ENCODE results near the gene PHF23. TPM values are rescaled to one million over a fixed set of nuclear protein-coding genes. Genes with fewer than 3 reads are reported as not detected.

The PHF23 gene
- total RNA-seq, 1 donor from 2014 or later, result 19.4 TPM

- ATAC-seq (ENCODE audit: poor library complexity) (no peak), DNase-seq (no peak)
- intact Hi-C loops (cut with DNase I), result no loop called here
These were observed 53.0 kb downstream of the PHF23 start for GRCh38 chr17:7186241-7186640.

Small RNA genes lying within 50 kb of the gene (microRNA-seq; reads per million reads assigned to microRNA genes)
- gene MIR324, result 589 reads per million, percentile 78 among the genes with 10 or more reads in this experiment

Other genes starting within 250 kb of the PHF23 start
- not detected for gene ALOX12, start 243.4 kb downstream of the PHF23 start, total RNA-seq
- gene RNASEK, start 226.8 kb downstream of the PHF23 start, total RNA-seq, result 159 TPM
- 12.6 TPM for gene BCL6B, start 216.4 kb downstream of the PHF23 start, total RNA-seq
- 1.6 TPM for gene SLC16A13, start 203.4 kb downstream of the PHF23 start, total RNA-seq
- 0.56 TPM for gene SLC16A11, start 195.4 kb downstream of the PHF23 start, total RNA-seq
- gene CLEC10A, start 159.2 kb downstream of the PHF23 start, total RNA-seq, result 5.0 TPM
- 0.40 TPM for gene ASGR2, start 124.6 kb downstream of the PHF23 start, total RNA-seq
- 0.19 TPM for gene ASGR1, start 60.1 kb downstream of the PHF23 start, total RNA-seq
- 20.4 TPM for gene DLG4, start 19.6 kb downstream of the PHF23 start, total RNA-seq
- 2,247 TPM for gene ACADVL, start 19.5 kb downstream of the PHF23 start, total RNA-seq
- gene DVL2, start 4.9 kb downstream of the PHF23 start, total RNA-seq, result 20.4 TPM
- 432 TPM for gene GABARAP, start 3.0 kb upstream of the PHF23 start, total RNA-seq
- gene CTDNEP1, start 12.3 kb upstream of the PHF23 start, total RNA-seq, result 109 TPM
- gene ELP5, start 12.8 kb upstream of the PHF23 start, total RNA-seq, result 71.6 TPM
- 0.94 TPM for gene CLDN7, start 23.0 kb upstream of the PHF23 start, total RNA-seq
- 141 TPM for gene SLC2A4, start 42.3 kb upstream of the PHF23 start, total RNA-seq
- 0.75 TPM for gene YBX2, start 55.2 kb upstream of the PHF23 start, total RNA-seq
- gene EIF5A, start 68.2 kb upstream of the PHF23 start, total RNA-seq, result 295 TPM
- gene GPS2, start 75.9 kb upstream of the PHF23 start, total RNA-seq, result 68.8 TPM
- gene NEURL4, start 89.9 kb upstream of the PHF23 start, total RNA-seq, result 26.2 TPM
- gene ACAP1, start 97.1 kb upstream of the PHF23 start, total RNA-seq, result 14.9 TPM
- gene KCTD11, start 112.7 kb upstream of the PHF23 start, total RNA-seq, result 4.4 TPM
- gene TMEM95, start 115.7 kb upstream of the PHF23 start, total RNA-seq, result not detected
- 2.1 TPM for gene TNK1, start 141.6 kb upstream of the PHF23 start, total RNA-seq
- gene PLSCR3, start 155.1 kb upstream of the PHF23 start, total RNA-seq, result 14.0 TPM
- gene TMEM256, start 164.6 kb upstream of the PHF23 start, total RNA-seq, result 61.5 TPM
- gene NLGN2, start 168.4 kb upstream of the PHF23 start, total RNA-seq, result 5.8 TPM
- not detected for gene SPEM1, start 180.9 kb upstream of the PHF23 start, total RNA-seq
- not detected for gene SPEM2, start 186.2 kb upstream of the PHF23 start, total RNA-seq
- gene SPEM3, start 189.4 kb upstream of the PHF23 start, total RNA-seq, result not detected
- 1.7 TPM for gene TMEM102, start 196.0 kb upstream of the PHF23 start, total RNA-seq
- 9.8 TPM for gene FGF11, start 200.1 kb upstream of the PHF23 start, total RNA-seq
- 9.8 TPM for gene CHRNB1, start 205.6 kb upstream of the PHF23 start, total RNA-seq
- 60.3 TPM for gene ZBTB4, start 240.2 kb upstream of the PHF23 start, total RNA-seq
- gene SLC35G6, start 242.0 kb upstream of the PHF23 start, total RNA-seq, result not detected
- 32.9 TPM for gene POLR2A, start 244.9 kb upstream of the PHF23 start, total RNA-seq